ENCODE measurements around the gene GRAMD2B. TPM values are rescaled to one million over a fixed set of nuclear protein-coding genes. Genes with fewer than 3 reads are reported as not detected.

Gene GRAMD2B
- total and polyA plus RNA-seq, 2 of the 8 experiments (the other 6 are each of a cell fraction or from before 2014, with no cell fraction given), result 6.4 to 9.4 TPM

GRCh38 chr5:126449751-126450271 is 26.6 kb downstream of the GRAMD2B start (continued):
- TF ChIP-seq CHD7 (IDR thresholded peaks at IDR 0.05; ENCODE audit: insufficient replicate concordance, low read length) (no peak), SP1 (IDR thresholded peaks at IDR 0.05; ENCODE audit: low read depth, low read length) (no peak), RAD21 (IDR thresholded peaks at IDR 0.05 in 1 of 2, conservative IDR thresholded peaks at IDR 0.05 in 1 of 2; ENCODE audit: low read depth in 2 of 2, low read length in 2 of 2) (no peak), SIN3A (conservative IDR thresholded peaks at IDR 0.05 in 1 of 2, IDR thresholded peaks at IDR 0.05 in 1 of 2; ENCODE audit: low read depth in 1 of 2, low read length in 2 of 2) (no peak), CTCF (IDR thresholded peaks at IDR 0.05; ENCODE audit: control extremely low read depth in 1 of 3, insufficient read depth in 1 of 3, low read depth in 1 of 3, low read length in 3 of 3) (no peak), CTBP2 (IDR thresholded peaks at IDR 0.05; ENCODE audit: borderline replicate concordance, insufficient read depth, insufficient read length, low read length) (no peak), SIRT6 (IDR thresholded peaks at IDR 0.05; ENCODE audit: low read length) (no peak), EGR1 (IDR thresholded peaks at IDR 0.05; ENCODE audit: borderline replicate concordance, low read depth, low read length) (no peak)

Data from H1 (cell line).